ENCODE data around the gene TMEM267.

DNA sequence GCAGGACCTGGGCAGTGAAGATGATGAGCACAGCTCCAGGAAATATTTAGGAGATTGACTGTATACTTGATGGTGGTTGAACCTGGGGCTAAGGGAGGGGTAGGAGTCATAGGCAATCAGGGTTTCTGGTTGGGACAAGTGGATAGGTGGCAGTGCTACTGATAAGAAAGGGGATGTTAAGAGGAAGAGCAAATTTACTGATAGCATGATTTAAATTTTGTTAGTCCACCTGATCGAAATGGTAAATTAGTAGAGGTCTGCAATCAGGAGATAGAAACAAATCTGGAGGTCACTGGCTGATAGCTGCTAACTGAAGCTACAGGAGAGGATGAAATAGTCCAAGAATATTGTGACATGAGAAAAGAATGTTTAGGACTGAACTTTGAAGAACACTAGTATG is 37.0 kb upstream of the TMEM267 start:
- TF ChIP-seq, protein P1, sequence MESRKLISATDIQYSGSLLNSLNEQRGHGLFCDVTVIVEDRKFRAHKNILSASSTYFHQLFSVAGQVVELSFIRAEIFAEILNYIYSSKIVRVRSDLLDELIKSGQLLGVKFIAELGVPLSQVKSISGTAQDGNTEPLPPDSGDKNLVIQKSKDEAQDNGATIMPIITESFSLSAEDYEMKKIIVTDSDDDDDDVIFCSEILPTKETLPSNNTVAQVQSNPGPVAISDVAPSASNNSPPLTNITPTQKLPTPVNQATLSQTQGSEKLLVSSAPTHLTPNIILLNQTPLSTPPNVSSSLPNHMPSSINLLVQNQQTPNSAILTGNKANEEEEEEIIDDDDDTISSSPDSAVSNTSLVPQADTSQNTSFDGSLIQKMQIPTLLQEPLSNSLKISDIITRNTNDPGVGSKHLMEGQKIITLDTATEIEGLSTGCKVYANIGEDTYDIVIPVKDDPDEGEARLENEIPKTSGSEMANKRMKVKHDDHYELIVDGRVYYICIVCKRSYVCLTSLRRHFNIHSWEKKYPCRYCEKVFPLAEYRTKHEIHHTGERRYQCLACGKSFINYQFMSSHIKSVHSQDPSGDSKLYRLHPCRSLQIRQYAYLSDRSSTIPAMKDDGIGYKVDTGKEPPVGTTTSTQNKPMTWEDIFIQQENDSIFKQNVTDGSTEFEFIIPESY (IDR thresholded peaks at IDR 0.05): no peak
- TF ChIP-seq, protein P2, sequence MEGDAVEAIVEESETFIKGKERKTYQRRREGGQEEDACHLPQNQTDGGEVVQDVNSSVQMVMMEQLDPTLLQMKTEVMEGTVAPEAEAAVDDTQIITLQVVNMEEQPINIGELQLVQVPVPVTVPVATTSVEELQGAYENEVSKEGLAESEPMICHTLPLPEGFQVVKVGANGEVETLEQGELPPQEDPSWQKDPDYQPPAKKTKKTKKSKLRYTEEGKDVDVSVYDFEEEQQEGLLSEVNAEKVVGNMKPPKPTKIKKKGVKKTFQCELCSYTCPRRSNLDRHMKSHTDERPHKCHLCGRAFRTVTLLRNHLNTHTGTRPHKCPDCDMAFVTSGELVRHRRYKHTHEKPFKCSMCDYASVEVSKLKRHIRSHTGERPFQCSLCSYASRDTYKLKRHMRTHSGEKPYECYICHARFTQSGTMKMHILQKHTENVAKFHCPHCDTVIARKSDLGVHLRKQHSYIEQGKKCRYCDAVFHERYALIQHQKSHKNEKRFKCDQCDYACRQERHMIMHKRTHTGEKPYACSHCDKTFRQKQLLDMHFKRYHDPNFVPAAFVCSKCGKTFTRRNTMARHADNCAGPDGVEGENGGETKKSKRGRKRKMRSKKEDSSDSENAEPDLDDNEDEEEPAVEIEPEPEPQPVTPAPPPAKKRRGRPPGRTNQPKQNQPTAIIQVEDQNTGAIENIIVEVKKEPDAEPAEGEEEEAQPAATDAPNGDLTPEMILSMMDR (IDR thresholded peaks at IDR 0.05; ENCODE audit: low read depth, low read length, missing input control): no peak
- TF ChIP-seq, protein P3, sequence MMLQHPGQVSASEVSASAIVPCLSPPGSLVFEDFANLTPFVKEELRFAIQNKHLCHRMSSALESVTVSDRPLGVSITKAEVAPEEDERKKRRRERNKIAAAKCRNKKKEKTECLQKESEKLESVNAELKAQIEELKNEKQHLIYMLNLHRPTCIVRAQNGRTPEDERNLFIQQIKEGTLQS (IDR thresholded peaks at IDR 0.05): no peak
- TF ChIP-seq, protein P4, sequence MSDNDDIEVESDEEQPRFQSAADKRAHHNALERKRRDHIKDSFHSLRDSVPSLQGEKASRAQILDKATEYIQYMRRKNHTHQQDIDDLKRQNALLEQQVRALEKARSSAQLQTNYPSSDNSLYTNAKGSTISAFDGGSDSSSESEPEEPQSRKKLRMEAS (IDR thresholded peaks at IDR 0.05): no peak
- no peak for TF ChIP-seq RAD21 (IDR thresholded peaks at IDR 0.05)
- TF ChIP-seq FOXA1 (IDR thresholded peaks at IDR 0.05): no peak
- TF ChIP-seq TAF1 (conservative IDR thresholded peaks at IDR 0.05): no peak
- TF ChIP-seq, protein P5, sequence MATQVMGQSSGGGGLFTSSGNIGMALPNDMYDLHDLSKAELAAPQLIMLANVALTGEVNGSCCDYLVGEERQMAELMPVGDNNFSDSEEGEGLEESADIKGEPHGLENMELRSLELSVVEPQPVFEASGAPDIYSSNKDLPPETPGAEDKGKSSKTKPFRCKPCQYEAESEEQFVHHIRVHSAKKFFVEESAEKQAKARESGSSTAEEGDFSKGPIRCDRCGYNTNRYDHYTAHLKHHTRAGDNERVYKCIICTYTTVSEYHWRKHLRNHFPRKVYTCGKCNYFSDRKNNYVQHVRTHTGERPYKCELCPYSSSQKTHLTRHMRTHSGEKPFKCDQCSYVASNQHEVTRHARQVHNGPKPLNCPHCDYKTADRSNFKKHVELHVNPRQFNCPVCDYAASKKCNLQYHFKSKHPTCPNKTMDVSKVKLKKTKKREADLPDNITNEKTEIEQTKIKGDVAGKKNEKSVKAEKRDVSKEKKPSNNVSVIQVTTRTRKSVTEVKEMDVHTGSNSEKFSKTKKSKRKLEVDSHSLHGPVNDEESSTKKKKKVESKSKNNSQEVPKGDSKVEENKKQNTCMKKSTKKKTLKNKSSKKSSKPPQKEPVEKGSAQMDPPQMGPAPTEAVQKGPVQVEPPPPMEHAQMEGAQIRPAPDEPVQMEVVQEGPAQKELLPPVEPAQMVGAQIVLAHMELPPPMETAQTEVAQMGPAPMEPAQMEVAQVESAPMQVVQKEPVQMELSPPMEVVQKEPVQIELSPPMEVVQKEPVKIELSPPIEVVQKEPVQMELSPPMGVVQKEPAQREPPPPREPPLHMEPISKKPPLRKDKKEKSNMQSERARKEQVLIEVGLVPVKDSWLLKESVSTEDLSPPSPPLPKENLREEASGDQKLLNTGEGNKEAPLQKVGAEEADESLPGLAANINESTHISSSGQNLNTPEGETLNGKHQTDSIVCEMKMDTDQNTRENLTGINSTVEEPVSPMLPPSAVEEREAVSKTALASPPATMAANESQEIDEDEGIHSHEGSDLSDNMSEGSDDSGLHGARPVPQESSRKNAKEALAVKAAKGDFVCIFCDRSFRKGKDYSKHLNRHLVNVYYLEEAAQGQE (IDR thresholded peaks at IDR 0.05): no peak
- TF ChIP-seq JUND (IDR thresholded peaks at IDR 0.05): no peak
- no peak for TF ChIP-seq SP1 (IDR thresholded peaks at IDR 0.05)
- TF ChIP-seq RXRA (IDR thresholded peaks at IDR 0.05): no peak
- no peak for TF ChIP-seq YY1 (IDR thresholded peaks at IDR 0.05)
- TF ChIP-seq HNF4A (conservative IDR thresholded peaks at IDR 0.05): no peak
- TF ChIP-seq GABPA (IDR thresholded peaks at IDR 0.05 in 1 of 2, conservative IDR thresholded peaks at IDR 0.05 in 1 of 2): no peak
